ENCODE measurements around the gene TSR3.

Gene TSR3

DNA sequence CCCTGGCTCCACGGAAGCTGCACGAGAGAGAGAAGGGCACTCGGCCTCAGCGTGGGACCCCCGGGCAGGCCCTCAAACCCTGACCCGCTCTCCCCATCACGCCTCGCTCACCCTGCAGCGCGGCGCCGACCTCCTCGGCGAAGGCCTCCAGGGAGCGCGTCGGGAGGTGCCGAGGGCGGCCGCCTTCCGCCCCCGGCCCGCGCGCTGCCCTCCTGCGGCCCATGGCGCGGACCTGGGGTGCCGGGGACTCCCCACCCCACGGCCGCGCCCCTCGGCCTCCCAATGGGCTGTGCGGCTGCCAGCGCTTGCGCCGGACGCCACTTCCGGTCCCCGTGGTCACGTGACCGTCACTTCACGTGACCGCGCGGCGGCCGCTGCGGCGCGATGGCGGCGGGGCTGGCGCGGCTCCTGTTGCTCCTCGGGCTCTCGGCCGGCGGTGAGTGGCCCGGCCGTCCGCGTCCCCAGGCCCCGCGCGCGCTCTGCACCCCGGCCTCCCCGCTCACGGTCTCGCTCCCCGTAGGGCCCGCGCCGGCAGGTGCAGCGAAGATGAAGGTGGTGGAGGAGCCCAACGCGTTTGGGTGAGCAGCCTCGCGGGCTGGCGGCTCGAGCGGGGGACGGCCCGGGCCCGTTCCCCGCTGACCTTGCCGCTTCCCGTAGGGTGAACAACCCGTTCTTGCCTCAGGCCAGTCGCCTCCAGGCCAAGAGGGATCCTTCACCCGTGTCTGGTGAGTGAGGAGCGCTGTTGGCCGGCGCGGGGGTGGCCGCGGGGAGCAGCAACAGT lies at the start of gene TSR3, which contains the start of gene GNPTG:
Gene TSR3 (minus strand): TSS at position 297 of the 781 bp plus-strand sequence. CDS start 74 bp downstream, at position 223.
Gene GNPTG (plus strand): TSS at position 350 of the 781 bp plus-strand sequence. CDS start 35 bp downstream, at position 385.
- DNase-seq (ENCODE audit: low read depth), result peak; percentile 87

DNA sequence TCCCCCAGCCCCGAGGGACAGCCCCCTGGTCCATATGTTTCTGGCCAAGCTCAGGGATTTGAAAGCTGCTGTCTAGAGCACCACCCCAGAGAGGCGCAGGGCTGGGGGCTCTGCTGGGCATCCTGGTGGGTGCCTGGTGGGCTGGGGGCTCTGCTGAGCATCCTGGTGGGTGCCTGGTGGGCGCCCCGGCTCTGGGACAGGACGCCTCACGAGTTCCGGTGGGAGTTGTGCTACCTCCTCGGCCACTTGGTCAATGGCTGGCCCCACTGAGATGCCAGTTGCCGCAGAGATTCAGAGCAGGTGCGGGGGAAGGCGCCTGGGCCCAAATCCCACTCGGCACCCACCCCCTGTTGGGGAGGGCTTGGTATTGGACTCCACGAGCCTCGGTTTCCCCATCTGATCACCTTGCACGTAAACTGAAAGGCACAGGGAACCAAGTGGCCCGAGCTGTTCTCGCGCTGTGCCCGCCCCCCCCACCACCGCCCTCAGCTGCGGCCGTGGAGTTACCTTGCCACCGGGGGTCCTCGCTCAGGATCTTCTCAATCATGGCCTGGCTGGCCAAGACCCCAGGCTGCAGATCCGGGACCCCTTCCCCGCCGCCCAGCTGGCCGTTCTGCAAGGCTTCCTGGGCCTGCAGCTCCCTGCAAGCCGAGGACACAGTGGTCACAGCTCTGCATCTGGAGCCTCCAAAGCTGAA lies 49.5 kb upstream of the TSR3 start:
- no peak for DNase-seq (ENCODE audit: low read depth)

DNA sequence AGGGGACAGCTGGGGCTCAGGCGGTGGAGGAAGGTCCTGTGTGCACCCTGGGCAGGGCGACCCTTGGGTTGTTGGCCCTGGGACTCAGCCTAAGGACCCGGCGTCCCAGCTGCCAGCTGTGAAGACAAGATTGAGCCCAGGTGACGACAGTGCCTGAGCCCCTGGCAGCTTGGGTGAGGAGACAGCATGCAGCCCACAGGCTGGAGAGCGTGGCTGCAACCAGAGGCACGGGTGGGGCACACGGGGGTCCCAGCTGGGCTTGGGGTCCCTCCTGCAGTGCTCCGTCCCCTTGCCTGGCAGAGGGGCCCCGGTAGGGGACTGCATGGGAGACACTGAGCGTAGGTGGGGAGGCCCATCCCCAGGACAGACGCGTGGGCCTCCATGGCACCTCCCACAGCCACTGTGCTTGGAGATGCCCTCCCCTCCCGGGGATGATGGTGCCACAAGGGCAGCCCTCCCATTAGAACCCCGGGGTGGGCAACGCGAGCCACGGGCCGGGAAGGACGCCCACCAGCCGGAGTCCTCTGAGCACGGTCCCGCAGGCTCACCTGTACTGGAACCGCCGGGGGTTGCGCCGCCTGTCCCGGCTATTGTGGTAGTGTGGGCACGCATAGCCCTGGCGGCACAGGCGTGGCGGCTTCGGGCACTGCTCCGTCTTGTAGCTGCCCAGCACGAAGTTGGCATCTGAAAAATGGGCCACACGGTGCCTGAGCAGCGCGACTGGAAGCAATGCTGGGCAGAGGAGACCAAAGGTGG lies 47.3 kb upstream of the TSR3 start:
- no peak for DNase-seq (ENCODE audit: low read depth)

DNA sequence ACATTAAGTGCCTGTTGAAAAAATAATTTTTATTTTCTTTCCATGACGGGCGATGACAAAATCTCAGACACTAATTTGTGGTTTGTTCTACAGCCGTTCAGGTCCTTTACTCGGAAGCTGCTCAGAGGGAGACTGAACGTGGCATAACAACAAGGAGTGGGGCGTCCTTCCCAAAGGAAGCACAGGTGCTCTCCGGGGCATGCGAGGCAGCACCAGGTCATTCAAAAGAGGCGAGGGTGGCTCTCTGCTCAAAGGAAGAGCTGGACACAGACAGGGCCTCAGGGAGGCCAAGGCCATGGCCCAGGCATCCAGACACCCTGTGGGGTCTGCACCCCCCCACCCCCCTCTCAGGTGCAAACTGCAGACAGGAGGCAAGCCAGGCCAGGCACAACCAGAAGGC lies 46.7 kb upstream of the TSR3 start:
- DNase-seq (ENCODE audit: low read depth), result no peak

GRCh38 chr16:1397779-1398178 lies 46.1 kb upstream of the TSR3 start:
- no peak for DNase-seq (ENCODE audit: low read depth)

- DNase-seq (ENCODE audit: low read depth), result no peak
Observed at GRCh38 chr16:1395444-1396031, 43.9 kb upstream of the TSR3 start.

- no peak for DNase-seq (ENCODE audit: low read depth)
Observed at GRCh38 chr16:1394367-1394951, 42.8 kb upstream of the TSR3 start.

DNA sequence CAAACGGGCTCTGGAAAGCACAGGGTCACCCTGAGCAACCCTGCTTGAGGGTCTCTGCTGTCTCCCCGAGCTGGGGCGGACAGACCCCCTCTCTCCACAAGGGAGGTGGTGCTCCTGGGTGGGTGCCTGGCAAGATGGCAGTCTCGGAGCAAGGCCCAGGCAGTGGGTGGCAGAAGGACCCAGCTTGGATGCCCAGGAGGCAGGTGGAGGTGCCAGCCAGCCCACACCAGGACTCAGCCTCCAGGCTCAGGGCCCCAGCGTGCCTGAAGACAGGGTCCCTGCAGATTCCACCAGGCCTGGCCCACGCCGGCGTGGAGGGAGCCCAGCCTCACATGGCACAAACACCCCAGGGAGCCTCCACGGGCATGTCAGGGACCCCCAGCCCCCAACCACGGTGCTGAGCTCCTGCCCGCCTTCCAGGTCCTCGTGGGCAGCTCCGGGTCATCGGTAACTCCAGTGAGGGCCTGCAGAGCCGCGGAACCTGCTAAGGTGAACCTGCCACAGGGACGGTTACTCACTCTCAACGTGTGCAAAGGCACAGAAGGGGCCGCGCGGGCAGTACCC lies 42.0 kb upstream of the TSR3 start:
- no peak for DNase-seq (ENCODE audit: low read depth)

GRCh38 chr16:1392826-1393225 lies 41.1 kb upstream of the TSR3 start:
- no peak for DNase-seq (ENCODE audit: low read depth)

DNA sequence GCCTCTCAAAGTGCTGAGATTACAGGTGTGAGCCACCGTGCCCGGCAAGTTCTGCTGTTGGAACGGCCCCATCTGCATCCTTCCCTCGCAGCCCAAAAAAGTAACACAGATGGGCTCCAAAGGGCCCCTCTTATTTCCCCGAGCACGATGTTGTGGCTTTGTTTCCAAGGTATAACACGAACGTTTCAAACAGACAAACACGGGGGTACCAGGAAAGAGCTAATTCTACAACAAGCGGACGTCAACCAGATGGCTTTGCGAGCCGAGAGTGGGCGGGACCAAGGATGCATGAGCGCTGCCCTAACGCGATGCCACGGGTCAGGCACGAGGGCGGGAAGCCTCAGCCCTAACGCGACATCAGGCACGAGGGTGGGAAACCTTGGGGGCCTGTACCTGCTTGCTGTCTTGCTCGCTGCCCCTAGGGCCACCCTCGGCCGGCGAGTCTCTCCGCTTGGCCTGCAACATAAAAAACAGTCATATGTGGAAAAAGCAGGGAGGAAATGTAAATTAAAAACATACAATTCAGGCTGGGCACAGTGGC lies 38.6 kb upstream of the TSR3 start:
- no peak for DNase-seq (ENCODE audit: low read depth)

DNA sequence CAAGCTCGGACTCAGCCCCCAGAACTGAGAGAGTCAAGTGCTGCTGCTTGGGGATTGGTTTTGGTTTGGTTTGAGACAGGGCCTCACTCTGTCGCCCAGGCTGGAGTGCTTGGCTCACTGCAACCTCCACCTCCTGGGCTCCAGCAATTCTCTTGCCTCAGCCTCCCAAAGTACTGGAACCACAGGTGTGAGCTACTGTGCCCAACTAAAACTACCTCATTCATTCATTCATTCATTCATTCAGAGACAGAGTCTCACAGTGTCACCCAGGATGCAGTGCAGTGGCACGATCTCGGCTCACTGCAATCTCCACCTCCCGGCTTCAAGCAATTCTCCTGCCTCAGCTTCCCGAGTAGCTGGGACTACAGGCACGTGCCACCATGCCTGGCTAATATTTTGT lies 38.1 kb upstream of the TSR3 start:
- no peak for DNase-seq (ENCODE audit: low read depth)

- no peak for DNase-seq (ENCODE audit: low read depth)
Observed at GRCh38 chr16:1387331-1387730, 35.7 kb upstream of the TSR3 start.

DNA sequence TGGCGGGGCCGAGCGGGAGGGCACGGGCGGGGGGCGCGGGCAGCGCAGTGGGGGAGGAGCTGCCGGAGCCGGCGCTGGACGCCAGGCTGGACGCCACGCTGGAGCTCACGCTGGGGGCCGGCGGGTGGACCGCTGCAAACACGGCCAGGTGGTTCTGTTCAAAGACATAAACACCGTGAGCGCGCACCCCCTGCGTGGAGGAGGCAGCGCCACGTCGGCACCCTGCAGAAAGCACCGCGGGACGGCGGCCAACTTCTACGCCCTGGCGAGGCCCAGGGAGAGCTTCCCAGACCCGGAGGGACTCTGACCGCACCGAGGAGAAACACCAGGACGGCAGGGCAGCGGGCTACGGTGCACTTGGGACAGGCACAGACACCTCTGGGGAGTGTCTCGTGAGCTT lies 33.6 kb upstream of the TSR3 start:
- DNase-seq (ENCODE audit: low read depth), result no peak

DNA sequence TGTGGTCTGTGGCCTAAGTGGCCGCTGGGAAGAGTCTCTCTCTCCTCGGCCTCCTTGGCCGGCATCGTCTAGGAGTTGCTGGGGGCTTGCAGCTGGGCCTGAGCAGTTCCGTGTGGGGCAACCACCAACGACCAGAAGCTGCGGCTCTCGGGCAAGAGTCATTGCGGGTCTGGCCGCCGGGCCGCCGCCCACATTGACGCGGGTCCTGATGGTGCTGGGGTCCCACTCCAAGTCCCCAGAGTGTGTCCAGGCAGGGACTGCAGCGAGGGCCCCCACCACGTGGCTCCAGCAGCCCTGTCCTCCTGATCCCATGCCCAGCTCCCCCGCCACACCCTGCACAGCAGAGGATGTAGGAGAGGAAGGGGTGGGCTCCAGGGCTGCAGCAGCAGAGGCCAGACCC lies 31.9 kb upstream of the TSR3 start:
- no peak for DNase-seq (ENCODE audit: low read depth)

GRCh38 chr16:1381612-1382406 lies 30.1 kb upstream of the TSR3 start:
- DNase-seq (ENCODE audit: low read depth), result no peak

GRCh38 chr16:1380195-1380594 lies 28.5 kb upstream of the TSR3 start:
- DNase-seq (ENCODE audit: low read depth), result no peak

DNA sequence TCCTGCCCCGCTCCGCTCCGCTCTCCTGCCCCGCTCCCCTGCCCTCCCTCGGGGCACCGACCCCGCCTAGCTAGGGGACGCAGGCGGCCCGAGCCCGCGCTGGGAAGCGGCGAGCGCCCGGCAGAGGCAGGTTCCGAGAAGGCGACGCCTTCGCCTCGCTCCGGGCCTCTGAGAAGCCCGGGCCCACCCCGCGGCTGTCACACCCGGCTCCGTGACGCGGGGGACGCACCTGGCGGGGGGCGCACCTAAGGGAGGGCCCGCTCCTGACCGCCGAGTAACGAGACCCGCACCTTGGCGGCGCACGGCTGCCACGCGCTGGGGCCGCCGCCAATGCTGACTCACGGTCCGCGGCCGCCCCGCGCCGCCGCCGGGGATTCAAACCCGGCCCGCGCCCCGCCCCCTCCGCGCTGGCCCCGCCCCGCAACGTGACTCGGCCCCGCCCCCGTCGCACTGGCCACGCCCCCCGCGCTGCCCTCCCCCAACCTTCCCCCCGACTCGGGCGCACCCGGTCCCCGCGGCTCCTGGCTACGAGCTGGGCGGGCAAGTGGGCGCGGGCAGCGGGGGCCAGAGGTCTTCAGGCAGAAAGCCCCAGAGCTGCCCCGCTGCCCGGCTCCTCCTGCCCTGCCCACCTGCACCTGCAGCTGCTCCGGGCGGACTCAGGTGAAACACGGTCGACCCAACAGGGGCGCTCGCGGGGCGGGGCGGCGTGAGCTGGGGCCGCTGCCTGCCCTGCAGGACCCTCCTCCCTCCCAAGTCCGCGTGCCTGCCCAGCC lies 27.8 kb upstream of the TSR3 start:
- peak; percentile 72 for DNase-seq (ENCODE audit: low read depth)

DNA sequence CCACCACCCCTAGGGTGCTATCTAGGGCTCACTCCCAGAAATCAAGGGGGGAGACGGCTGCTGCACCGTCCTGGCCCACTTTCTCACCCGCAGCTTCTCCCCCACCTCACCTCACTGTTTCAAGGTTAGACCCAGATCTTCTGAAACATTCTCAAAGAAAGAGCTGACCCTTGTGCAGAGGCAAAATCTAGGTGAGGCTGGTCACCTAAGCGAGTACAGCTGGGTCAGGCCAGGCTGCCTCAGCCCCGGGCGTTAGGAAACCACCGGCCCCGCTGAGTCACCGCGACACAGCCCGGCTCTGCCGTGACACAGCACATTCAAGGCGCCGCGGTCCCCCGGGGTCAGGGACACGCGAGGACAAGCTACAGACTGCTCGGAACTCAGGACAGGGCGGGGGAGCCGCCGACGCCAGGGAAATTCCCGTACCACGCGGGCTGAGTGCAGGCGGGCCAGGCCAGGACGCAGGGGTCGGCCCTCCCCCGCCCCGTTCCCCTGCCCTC lies 27.2 kb upstream of the TSR3 start:
- peak; percentile 89 for DNase-seq (ENCODE audit: low read depth)

DNA sequence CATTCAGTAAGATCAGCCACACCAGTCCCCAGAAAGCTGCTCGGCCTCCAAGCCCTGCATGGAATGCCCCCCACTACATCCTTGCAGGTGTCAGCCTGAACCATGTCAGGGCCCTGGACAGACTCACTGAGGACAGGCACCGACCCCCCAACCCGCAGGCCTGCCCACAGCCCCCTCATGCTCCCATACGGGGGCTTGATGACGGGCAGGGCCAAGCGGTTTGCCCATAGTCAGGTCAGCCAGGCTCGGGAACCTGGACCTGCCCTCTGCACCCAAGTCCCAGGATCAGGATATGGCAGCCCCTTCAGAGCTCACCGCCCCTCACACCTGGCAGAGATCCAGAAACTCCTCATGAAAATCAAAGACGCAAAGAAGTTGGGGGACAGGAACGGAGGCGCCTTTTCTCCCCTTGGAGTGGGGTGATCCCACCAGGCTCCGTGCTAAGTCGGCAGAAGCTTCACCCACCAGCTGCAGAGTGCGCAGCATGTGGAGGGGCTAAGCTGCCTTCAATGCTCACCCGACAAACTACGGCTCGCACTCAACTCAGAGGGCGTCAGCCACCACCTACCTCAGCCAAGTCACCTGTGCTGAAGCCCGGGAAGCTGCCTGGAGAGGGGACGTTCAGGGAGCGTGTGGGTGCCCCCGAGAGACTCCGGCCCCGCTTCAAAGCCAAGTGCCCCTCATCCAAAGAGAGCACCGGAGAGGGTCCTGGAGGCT lies 26.6 kb upstream of the TSR3 start:
- DNase-seq (ENCODE audit: low read depth), result no peak
